Measurements from ENCODE around the gene ABCB6. TPM values are rescaled to one million over a fixed set of nuclear protein-coding genes. Genes with fewer than 3 reads are reported as not detected.
A peak's percentile ranks its signal among the peaks of the same experiment; 100 is the strongest.

ABCB6 gene
- total RNA-seq, 1 experiment from 2014 or later, result 21.1 TPM

DNA sequence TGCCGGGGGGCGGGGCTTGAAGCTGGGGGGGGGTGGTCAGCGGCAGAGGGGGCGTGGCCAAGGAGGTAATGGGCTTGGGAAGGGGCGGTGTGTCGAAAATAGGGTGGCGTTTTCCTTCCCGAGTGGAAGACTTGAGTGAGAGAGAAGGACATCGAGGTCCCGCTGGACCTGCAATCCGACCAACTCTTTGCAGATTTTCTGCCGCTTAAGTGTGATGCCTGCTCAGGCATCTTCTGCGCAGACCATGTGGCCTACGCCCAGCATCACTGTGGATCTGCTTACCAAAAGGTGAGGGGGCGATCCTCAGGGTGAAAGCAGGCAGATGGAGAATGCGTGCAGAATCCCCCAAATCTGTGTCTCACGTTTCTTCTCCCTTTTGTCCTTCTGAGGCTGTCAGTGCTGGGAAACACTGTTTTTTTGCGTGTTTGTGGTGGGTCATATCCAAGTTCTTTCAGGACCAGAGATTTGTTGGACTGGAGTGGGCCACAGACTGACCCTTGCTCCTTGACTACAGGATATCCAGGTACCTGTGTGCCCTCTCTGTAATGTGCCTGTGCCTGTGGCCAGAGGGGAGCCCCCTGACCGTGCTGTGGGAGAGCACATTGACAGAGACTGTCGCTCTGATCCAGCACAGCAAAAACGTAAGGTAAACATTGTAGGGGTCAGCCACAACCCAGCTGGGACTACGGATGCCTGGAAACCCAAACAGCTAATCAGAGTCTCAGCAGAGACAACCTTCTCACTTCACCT lies 11.4 kb downstream of the ABCB6 start:
- TSS peak; percentile 76 for BruUV-seq (replicated peaks)
- peak; percentile 26 for ATAC-seq
- intact Hi-C loops (cut with micrococcal nuclease), result loop anchor here (1.0 kb wide), 2 partner anchors 10 to 47 kb away; partner anchors contain the start of gene NHEJ1

DNA sequence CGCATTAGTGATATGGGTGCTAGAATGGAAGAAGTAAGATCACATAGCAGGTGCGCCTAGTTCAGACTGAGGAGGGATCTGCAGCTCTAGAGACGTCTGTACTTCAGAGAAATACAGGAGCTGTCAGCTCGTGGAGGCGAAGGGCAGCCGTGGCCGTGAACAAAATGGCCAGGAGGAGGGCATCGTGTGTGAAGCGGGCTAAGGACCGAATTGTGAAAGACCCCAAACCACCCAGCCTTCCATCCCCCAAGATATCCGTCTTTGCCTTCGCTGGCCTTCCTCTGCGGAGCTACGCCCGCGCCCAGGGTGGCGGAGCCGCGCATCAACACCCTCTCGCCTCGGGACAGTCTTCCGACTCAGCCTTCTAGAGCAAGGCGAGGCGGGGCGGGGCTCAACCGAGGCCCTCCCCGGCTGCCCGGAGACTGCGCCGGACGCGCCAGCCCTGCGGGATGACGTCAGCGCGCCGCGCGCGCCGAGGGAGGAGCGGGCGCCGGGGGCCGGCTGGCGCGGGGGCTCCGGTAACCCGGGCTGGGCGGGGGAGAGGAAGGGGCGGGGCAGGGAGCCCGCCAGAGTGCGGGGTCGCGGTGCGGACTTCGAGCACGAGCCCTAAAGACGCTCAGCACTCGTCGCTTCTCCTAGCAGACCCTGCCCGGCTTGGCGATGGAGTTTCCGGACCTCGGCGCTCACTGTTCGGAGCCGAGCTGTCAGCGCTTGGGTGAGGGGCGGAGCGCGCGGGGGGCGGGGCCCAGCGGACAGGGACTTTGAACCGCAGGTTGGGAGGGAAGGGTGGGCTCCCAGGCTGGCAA lies 12.2 kb downstream of the ABCB6 start, which contains the start of gene ZFAND2B:
ZFAND2B (plus strand) TSS at position 455 of the 806 bp plus-strand sequence; CDS start at position 661, 206 bp downstream.
- Histone ChIP-seq H3K9ac (ENCODE audit: low read length) (peak within 1 kb of the TSS; percentile 56), H3K27me3 (ENCODE audit: low read length) (no peaks in the 10 kb centered on the region), H3K9me2 (replicated peaks; ENCODE audit: low read length) (no peaks in the 10 kb centered on the region), H3K27ac (ENCODE audit: low read length) (peak within 1 kb of the TSS; percentile 69), H4K20me1 (ENCODE audit: low read length) (no peaks in the 10 kb centered on the region), H2AFZ (ENCODE audit: low read length) (peak within 1 kb of the TSS; percentile 66), H3K4me3 (ENCODE audit: low read length) (peak within 1 kb of the TSS; percentile 66), H3K9me3 (ENCODE audit: low read length) (no peaks in the 10 kb centered on the region), H3K4me2 (ENCODE audit: low read length) (peak within 1 kb of the TSS; percentile 96), H3K4me1 (ENCODE audit: insufficient read depth, low read length) (peaks cover 20% of the 10 kb centered on the region), H3F3A (ENCODE audit: low read length, unreplicated experiment) (no peaks in the 10 kb centered on the region), H3K36me3 (ENCODE audit: low read depth, low read length) (no peaks in the 10 kb centered on the region; the same call in 1 of the 2 replicates), H3K79me2 (ENCODE audit: low read length) (peaks cover 5% of the 10 kb centered on the region; the same call in 1 of the 2 replicates)
- BruUV-seq (replicated peaks), result no TSS peak
- intact Hi-C loops (cut with micrococcal nuclease), result loop anchor here (1.0 kb wide), 3 partner anchors 11 to 46 kb away; partner anchors contain the start of gene NHEJ1
- POLR2A ChIA-PET (ENCODE audit: unreplicated experiment), result interaction anchor here (0.6 to 1.1 kb wide), 5 partner anchors 11 to 68 kb away, joined by 3 to 4 read pairs (median 3); partner anchors contain the start of genes ANKZF1, ATG9A and TUBA4A
- peak; percentile 97 for DNase-seq
- TF ChIP-seq EZH2 (IDR thresholded peaks at IDR 0.05; ENCODE audit: low read length, unreplicated experiment) (no peak), EZH2phosphoT487 (IDR thresholded peaks at IDR 0.05; ENCODE audit: borderline replicate concordance, low read length) (no peak)
- TF ChIP-seq, protein P1, sequence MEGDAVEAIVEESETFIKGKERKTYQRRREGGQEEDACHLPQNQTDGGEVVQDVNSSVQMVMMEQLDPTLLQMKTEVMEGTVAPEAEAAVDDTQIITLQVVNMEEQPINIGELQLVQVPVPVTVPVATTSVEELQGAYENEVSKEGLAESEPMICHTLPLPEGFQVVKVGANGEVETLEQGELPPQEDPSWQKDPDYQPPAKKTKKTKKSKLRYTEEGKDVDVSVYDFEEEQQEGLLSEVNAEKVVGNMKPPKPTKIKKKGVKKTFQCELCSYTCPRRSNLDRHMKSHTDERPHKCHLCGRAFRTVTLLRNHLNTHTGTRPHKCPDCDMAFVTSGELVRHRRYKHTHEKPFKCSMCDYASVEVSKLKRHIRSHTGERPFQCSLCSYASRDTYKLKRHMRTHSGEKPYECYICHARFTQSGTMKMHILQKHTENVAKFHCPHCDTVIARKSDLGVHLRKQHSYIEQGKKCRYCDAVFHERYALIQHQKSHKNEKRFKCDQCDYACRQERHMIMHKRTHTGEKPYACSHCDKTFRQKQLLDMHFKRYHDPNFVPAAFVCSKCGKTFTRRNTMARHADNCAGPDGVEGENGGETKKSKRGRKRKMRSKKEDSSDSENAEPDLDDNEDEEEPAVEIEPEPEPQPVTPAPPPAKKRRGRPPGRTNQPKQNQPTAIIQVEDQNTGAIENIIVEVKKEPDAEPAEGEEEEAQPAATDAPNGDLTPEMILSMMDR (conservative IDR thresholded peaks at IDR 0.05; ENCODE audit: low read depth, low read length), result no peak
- CTCF ChIA-PET, result interaction anchor here (0.6 to 0.8 kb wide), 2 partner anchors 23 to 89 kb away, joined by 3 to 6 read pairs; partner anchors contain the start of genes ANKZF1 and ATG9A
- peak; percentile 93 for ATAC-seq

More for the DNA sequence above, 11.4 kb downstream of the ABCB6 start:
- no peaks in the 10 kb centered on the region for H3F3A ChIP-seq (ENCODE audit: low read length, unreplicated experiment)
- no peak for DNase-seq
- TF ChIP-seq, protein P1 (conservative IDR thresholded peaks at IDR 0.05; ENCODE audit: low read depth, low read length), result no peak
- no peak for TF ChIP-seq EZH2phosphoT487 (IDR thresholded peaks at IDR 0.05; ENCODE audit: borderline replicate concordance, low read length)
- no peak for TF ChIP-seq EZH2 (IDR thresholded peaks at IDR 0.05; ENCODE audit: low read length, unreplicated experiment)
- ChIA-PET POLR2A (ENCODE audit: unreplicated experiment) (interaction anchor here (0.7 kb wide), 1 partner anchor 12 kb away, joined by 3 read pairs; no protein-coding TSS in a partner anchor), CTCF (no interaction called here)
- H4K20me1 ChIP-seq (ENCODE audit: low read length), result no peaks in the 10 kb centered on the region
- H3K27me3 ChIP-seq (ENCODE audit: low read length), result no peaks in the 10 kb centered on the region
- peaks cover 20% of the 10 kb centered on the region for H3K4me1 ChIP-seq (ENCODE audit: insufficient read depth, low read length)
- H3K4me3 ChIP-seq (ENCODE audit: low read length), result peak overlapping the region; percentile 66
- H3K79me2 ChIP-seq (ENCODE audit: low read length), result peaks cover 5% of the 10 kb centered on the region; the same call in 1 of the 2 replicates
- H3K36me3 ChIP-seq (ENCODE audit: low read depth, low read length), result no peaks in the 10 kb centered on the region; the same call in 1 of the 2 replicates
- H3K9me2 ChIP-seq (replicated peaks; ENCODE audit: low read length), result no peaks in the 10 kb centered on the region
- H3K9me3 ChIP-seq (ENCODE audit: low read length), result no peaks in the 10 kb centered on the region
- H3K9ac ChIP-seq (ENCODE audit: low read length), result peak overlapping the region; percentile 56
- peak overlapping the region; percentile 61 for H2AFZ ChIP-seq (ENCODE audit: low read length)
- peak overlapping the region; percentile 69 for H3K27ac ChIP-seq (ENCODE audit: low read length)
- peak overlapping the region; percentile 96 for H3K4me2 ChIP-seq (ENCODE audit: low read length)
